Osteoblast (primary cell): ENCODE data around the gene WDR3. TPM values are rescaled to one million over a fixed set of nuclear protein-coding genes. Genes with fewer than 3 reads are reported as not detected.
"Not testable (repeated sequence)": the region's sequence is repeated elsewhere in the genome, so short reads cannot be mapped to it uniquely, and the experiment has no call there.

ENCODE experiments used
- DNase-seq: peaks from one replicate; pipeline ENCODE4 v3.0.0; 2011; ENCODE audit warnings: low spot score, mixed read lengths; ENCODE audit not compliant: insufficient read length; ENCODE audit errors: missing footprints
- H2AFZ ChIP-seq: 2 replicates; pipeline ENCODE4 v1.6.0; 2011; ENCODE audit warnings: mild to moderate bottlenecking, low read length
- H3K27ac ChIP-seq: 2 replicates; pipeline ENCODE4 v1.5.1; 2011; ENCODE audit warnings: mild to moderate bottlenecking, low read depth, low read length, moderate library complexity
- H3K27me3 ChIP-seq: 2 replicates; pipeline ENCODE4 v1.6.0; 2012; ENCODE audit warnings: mild to moderate bottlenecking, control low read depth, inconsistent platforms, low read length, moderate library complexity; ENCODE audit not compliant: insufficient read depth
- H3K36me3 ChIP-seq: 2 replicates; pipeline ENCODE4 v1.5.1; 2011; ENCODE audit warnings: mild to moderate bottlenecking, low read length, control low read depth, moderate library complexity; ENCODE audit not compliant: insufficient read depth
- H3K4me1 ChIP-seq: 2 replicates; pipeline ENCODE4 v1.5.1; 2011; ENCODE audit warnings: mild to moderate bottlenecking, low read length, control low read depth, moderate library complexity; ENCODE audit not compliant: insufficient read depth
- H3K4me2 ChIP-seq: 2 replicates; pipeline ENCODE4 v1.6.0; 2011; ENCODE audit warnings: mild to moderate bottlenecking, low read length; ENCODE audit not compliant: insufficient read depth
- H3K4me3 ChIP-seq: fragments of 200-600 bp; sonication (generic); 3 replicates; pipeline ENCODE4 v1.5.1; 2012; ENCODE audit warnings: mild to moderate bottlenecking, low read length, inconsistent platforms; ENCODE audit not compliant: insufficient read depth
- H3K79me2 ChIP-seq: 2 replicates; pipeline ENCODE4 v1.6.0; 2012; ENCODE audit warnings: mild to moderate bottlenecking, low read length, control low read depth, inconsistent platforms; ENCODE audit not compliant: insufficient read depth
- H3K9me3 ChIP-seq: 2 replicates; pipeline ENCODE4 v1.5.1; 2011; ENCODE audit warnings: low read depth, low read length, control low read depth
- H4K20me1 ChIP-seq: 2 replicates; pipeline ENCODE4 v1.6.0; 2012; ENCODE audit warnings: mild to moderate bottlenecking, low read length, control low read depth; ENCODE audit not compliant: insufficient read depth
- CTCF ChIP-seq: IDR thresholded peaks from 2 replicates; pipeline ENCODE4 v1.5.1; 2011; ENCODE audit warnings: mild to moderate bottlenecking, low read depth, low read length, moderate library complexity; ENCODE audit errors: extremely low read depth
- total RNA-seq: library from RNA; depleted of rRNA; stranded (reverse); fragments of >200 nt; gene quantifications from 2 replicates; pipeline ENCODE4 v1.2.3, GENCODE V29; 2012

Gene WDR3
- total RNA-seq, 1 donor: 11.2 TPM

- H3K79me2 ChIP-seq: no peaks in the 10 kb centered on the region
- H3K4me2 ChIP-seq: no peak overlapping the region
- H3K27me3 ChIP-seq: no peaks in the 10 kb centered on the region
- H3K4me3 ChIP-seq: no peak overlapping the region
- no peaks in the 10 kb centered on the region for H3K9me3 ChIP-seq
- no peak overlapping the region for H3K27ac ChIP-seq
- H3K36me3 ChIP-seq: peaks cover 38% of the 10 kb centered on the region
- TF ChIP-seq CTCF: no peak
- H3K4me1 ChIP-seq: no peaks in the 10 kb centered on the region
- no peaks in the 10 kb centered on the region for H4K20me1 ChIP-seq
- DNase-seq: no peak
- H2AFZ ChIP-seq: no peak overlapping the region
These were observed 18.5 kb upstream of the WDR3 start for GRCh38 chr1:117911051-117911450.

GRCh38 chr1:117919376-117919775, 10.2 kb upstream of the WDR3 start:
- DNase-seq: no peak
- H3K79me2 ChIP-seq: peaks cover 27% of the 10 kb centered on the region
- H3K4me1 ChIP-seq: no peaks in the 10 kb centered on the region
- no peak overlapping the region for H2AFZ ChIP-seq
- H4K20me1 ChIP-seq: peaks cover 13% of the 10 kb centered on the region
- no peaks in the 10 kb centered on the region for H3K9me3 ChIP-seq
- TF ChIP-seq CTCF: no peak
- H3K36me3 ChIP-seq: peaks cover 20% of the 10 kb centered on the region
- no peaks in the 10 kb centered on the region for H3K27me3 ChIP-seq
- H3K4me3 ChIP-seq: no peak overlapping the region
- H3K4me2 ChIP-seq: no peak overlapping the region
- no peak overlapping the region for H3K27ac ChIP-seq

- H3K9me3 ChIP-seq: no peaks in the 10 kb centered on the region
- peaks cover 10% of the 10 kb centered on the region for H3K36me3 ChIP-seq
- peaks cover 29% of the 10 kb centered on the region for H4K20me1 ChIP-seq
- no peak overlapping the region for H2AFZ ChIP-seq
- H3K4me2 ChIP-seq: no peak overlapping the region
- no peaks in the 10 kb centered on the region for H3K4me1 ChIP-seq
- TF ChIP-seq CTCF: no peak
- H3K79me2 ChIP-seq: peaks cover 49% of the 10 kb centered on the region
- no peak overlapping the region for H3K27ac ChIP-seq
- no peak overlapping the region for H3K4me3 ChIP-seq
- DNase-seq: no peak
- H3K27me3 ChIP-seq: no peaks in the 10 kb centered on the region
These were observed 7.5 kb upstream of the WDR3 start for GRCh38 chr1:117921991-117922390.

- H3K4me3 ChIP-seq, DNase-seq, H3K9me3 ChIP-seq, H2AFZ ChIP-seq, H3K27ac ChIP-seq, H3K4me2 ChIP-seq, H3K27me3 ChIP-seq, H3K36me3 ChIP-seq, H3K4me1 ChIP-seq: not testable (repeated sequence)
- H3K79me2 ChIP-seq: peaks cover 57% of the 10 kb centered on the region
- H4K20me1 ChIP-seq: peaks cover 29% of the 10 kb centered on the region
These were observed 6.8 kb upstream of the WDR3 start for GRCh38 chr1:117922717-117923116.
